ENCODE data around the gene RHOBTB1.
"Not testable (repeated sequence)": the region's sequence is repeated elsewhere in the genome, so short reads cannot be mapped to it uniquely, and the experiment has no call there.

The RHOBTB1 gene

DNA sequence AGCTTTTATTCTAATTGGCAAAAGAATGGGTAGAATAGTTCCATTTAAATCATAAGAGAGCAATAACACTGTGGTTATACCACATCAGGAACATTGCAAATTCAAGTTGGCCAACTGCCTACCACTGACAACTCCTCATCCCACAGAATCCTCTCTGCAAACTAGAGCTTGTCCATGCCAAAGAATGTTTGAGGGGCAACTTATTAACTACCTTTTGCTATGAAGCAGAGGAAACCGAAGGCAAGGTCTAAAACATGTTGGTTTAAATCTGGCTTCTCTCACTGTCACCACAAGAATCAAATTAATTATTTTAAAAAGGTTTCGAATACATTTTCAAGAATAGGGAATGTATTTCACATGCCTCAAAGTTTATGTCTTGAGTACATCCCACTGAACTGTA lies 36.0 kb downstream of the RHOBTB1 start:
- TF ChIP-seq, protein P1, sequence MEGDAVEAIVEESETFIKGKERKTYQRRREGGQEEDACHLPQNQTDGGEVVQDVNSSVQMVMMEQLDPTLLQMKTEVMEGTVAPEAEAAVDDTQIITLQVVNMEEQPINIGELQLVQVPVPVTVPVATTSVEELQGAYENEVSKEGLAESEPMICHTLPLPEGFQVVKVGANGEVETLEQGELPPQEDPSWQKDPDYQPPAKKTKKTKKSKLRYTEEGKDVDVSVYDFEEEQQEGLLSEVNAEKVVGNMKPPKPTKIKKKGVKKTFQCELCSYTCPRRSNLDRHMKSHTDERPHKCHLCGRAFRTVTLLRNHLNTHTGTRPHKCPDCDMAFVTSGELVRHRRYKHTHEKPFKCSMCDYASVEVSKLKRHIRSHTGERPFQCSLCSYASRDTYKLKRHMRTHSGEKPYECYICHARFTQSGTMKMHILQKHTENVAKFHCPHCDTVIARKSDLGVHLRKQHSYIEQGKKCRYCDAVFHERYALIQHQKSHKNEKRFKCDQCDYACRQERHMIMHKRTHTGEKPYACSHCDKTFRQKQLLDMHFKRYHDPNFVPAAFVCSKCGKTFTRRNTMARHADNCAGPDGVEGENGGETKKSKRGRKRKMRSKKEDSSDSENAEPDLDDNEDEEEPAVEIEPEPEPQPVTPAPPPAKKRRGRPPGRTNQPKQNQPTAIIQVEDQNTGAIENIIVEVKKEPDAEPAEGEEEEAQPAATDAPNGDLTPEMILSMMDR (IDR thresholded peaks at IDR 0.05; ENCODE audit: low read length): no peak
- no peak for TF ChIP-seq EZH2 (IDR thresholded peaks at IDR 0.05; ENCODE audit: borderline replicate concordance, low read length)
- Histone ChIP-seq H3K36me3 (ENCODE audit: insufficient read depth, low read length) (no peaks in the 10 kb centered on the region), H3F3A (ENCODE audit: insufficient read depth, low read length) (no peaks in the 10 kb centered on the region), H3K4me1 (ENCODE audit: insufficient read depth, low read length, severe bottlenecking) (no peaks in the 10 kb centered on the region), H3K4me3 (ENCODE audit: low read depth, low read length, poor library complexity, severe bottlenecking) (no peak overlapping the region), H3K4me2 (ENCODE audit: low read length) (no peak overlapping the region), H3K79me2 (ENCODE audit: insufficient read depth, low read length) (no peaks in the 10 kb centered on the region), H3K27me3 (ENCODE audit: insufficient read depth, low read length) (no peaks in the 10 kb centered on the region; the same call in 1 of the 2 replicates), H2AFZ (ENCODE audit: low read length) (no peak overlapping the region), H4K20me1 (ENCODE audit: insufficient read depth, low read length) (no peaks in the 10 kb centered on the region), H3K9me2 (ENCODE audit: low read depth, low read length) (no peaks in the 10 kb centered on the region), H3K9me3 (ENCODE audit: low read length) (no peaks in the 10 kb centered on the region), H3K9ac (ENCODE audit: low read length) (no peak overlapping the region), H3K27ac (ENCODE audit: low read depth, low read length, poor library complexity, severe bottlenecking) (no peak overlapping the region)

DNA sequence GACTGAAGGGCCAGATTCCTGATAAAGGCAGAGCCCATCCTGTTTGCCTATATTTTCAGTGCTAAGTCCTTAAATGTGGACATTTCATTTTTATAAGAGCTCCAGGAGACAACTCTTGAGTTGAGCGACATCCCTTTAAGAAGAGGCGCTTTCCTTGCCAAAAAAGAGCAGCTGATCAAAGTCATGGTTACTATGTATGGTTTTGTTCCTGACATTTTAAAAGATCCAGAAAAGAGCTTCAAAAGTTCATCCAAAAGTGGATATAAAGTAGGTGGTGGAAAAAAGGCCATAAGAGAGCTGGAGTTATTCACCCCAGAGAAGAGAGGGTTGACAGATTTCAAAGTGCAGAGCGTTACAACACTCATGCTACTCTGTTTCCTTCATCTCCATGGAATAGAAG lies 36.7 kb downstream of the RHOBTB1 start:
- Histone ChIP-seq H3K27me3 (ENCODE audit: insufficient read depth, low read length) (no peaks in the 10 kb centered on the region; the same call in 1 of the 2 replicates), H3K9me2 (ENCODE audit: low read depth, low read length) (no peaks in the 10 kb centered on the region), H3K9me3 (ENCODE audit: low read length) (no peaks in the 10 kb centered on the region), H4K20me1 (ENCODE audit: insufficient read depth, low read length) (no peaks in the 10 kb centered on the region), H3K9ac (ENCODE audit: low read length) (no peak overlapping the region), H3K36me3 (ENCODE audit: insufficient read depth, low read length) (no peaks in the 10 kb centered on the region), H3K4me2 (ENCODE audit: low read length) (no peak overlapping the region), H3K79me2 (ENCODE audit: insufficient read depth, low read length) (no peaks in the 10 kb centered on the region), H3F3A (ENCODE audit: insufficient read depth, low read length) (no peaks in the 10 kb centered on the region), H3K4me1 (ENCODE audit: insufficient read depth, low read length, severe bottlenecking) (no peaks in the 10 kb centered on the region), H2AFZ (ENCODE audit: low read length) (no peak overlapping the region), H3K4me3 (ENCODE audit: low read depth, low read length, poor library complexity, severe bottlenecking) (no peak overlapping the region), H3K27ac (ENCODE audit: low read depth, low read length, poor library complexity, severe bottlenecking) (no peak overlapping the region)
- no peak for TF ChIP-seq EZH2 (IDR thresholded peaks at IDR 0.05; ENCODE audit: borderline replicate concordance, low read length)
- TF ChIP-seq, protein P1 (IDR thresholded peaks at IDR 0.05; ENCODE audit: low read length): no peak

DNA sequence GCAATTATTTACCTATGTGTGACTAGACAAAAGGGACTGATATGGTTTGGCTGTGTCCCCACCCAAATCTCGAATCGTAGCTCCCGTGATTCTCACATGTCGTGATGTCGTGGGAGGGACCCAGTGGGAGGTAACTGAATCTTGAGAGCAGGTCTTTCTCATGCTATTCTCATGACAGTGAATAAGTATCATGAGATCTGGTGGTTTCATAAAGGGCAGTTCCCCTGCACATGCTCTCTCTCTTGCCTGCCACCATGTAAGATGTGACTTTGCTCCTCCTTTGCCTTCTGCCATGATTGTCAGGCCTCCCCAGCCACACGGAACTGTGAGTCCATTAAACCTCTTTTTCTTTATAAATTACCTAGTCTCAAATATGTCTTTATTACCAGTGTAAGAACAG lies 37.2 kb downstream of the RHOBTB1 start:
- not testable (repeated sequence) for H3F3A ChIP-seq (ENCODE audit: insufficient read depth, low read length); H3K4me2 ChIP-seq (ENCODE audit: low read length); H3K36me3 ChIP-seq (ENCODE audit: insufficient read depth, low read length); H3K9ac ChIP-seq (ENCODE audit: low read length); H3K9me3 ChIP-seq (ENCODE audit: low read length); H3K27me3 ChIP-seq (ENCODE audit: insufficient read depth, low read length); H3K27ac ChIP-seq (ENCODE audit: low read depth, low read length, poor library complexity, severe bottlenecking); H3K9me2 ChIP-seq (ENCODE audit: low read depth, low read length); H3K79me2 ChIP-seq (ENCODE audit: insufficient read depth, low read length); H2AFZ ChIP-seq (ENCODE audit: low read length); H3K4me3 ChIP-seq (ENCODE audit: low read depth, low read length, poor library complexity, severe bottlenecking); H4K20me1 ChIP-seq (ENCODE audit: insufficient read depth, low read length); H3K4me1 ChIP-seq (ENCODE audit: insufficient read depth, low read length, severe bottlenecking)

DNA sequence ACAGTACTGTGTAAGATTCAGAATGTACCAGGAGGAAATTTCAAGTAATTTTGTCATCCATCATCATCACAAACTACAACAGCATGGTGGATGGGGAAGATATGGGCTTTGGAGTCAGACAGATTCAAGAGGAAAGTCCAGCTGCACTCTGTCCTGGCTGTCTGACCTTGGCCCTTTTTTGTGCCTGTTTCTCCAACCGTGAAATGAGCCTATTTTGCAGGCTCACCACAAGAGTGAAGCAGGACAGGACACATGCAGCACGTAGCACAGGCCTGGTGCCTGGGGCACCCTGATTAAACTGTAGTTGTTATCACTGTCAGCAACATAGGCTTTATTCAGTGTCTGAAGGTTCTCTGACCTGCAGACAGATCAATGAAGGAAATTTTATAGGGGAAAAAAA lies 37.6 kb downstream of the RHOBTB1 start:
- Histone ChIP-seq H3K79me2 (ENCODE audit: insufficient read depth, low read length) (no peaks in the 10 kb centered on the region), H3K9me2 (ENCODE audit: low read depth, low read length) (no peaks in the 10 kb centered on the region), H3K27ac (ENCODE audit: low read depth, low read length, poor library complexity, severe bottlenecking) (no peak overlapping the region), H3K4me1 (ENCODE audit: insufficient read depth, low read length, severe bottlenecking) (no peaks in the 10 kb centered on the region), H3K4me3 (ENCODE audit: low read depth, low read length, poor library complexity, severe bottlenecking) (no peak overlapping the region), H4K20me1 (ENCODE audit: insufficient read depth, low read length) (no peaks in the 10 kb centered on the region), H3K36me3 (ENCODE audit: insufficient read depth, low read length) (no peaks in the 10 kb centered on the region), H3K9me3 (ENCODE audit: low read length) (no peaks in the 10 kb centered on the region), H3K27me3 (ENCODE audit: insufficient read depth, low read length) (no peaks in the 10 kb centered on the region; the same call in 1 of the 2 replicates), H3F3A (ENCODE audit: insufficient read depth, low read length) (no peaks in the 10 kb centered on the region), H3K4me2 (ENCODE audit: low read length) (no peak overlapping the region), H3K9ac (ENCODE audit: low read length) (no peak overlapping the region), H2AFZ (ENCODE audit: low read length) (no peak overlapping the region)
- no peak for TF ChIP-seq EZH2 (IDR thresholded peaks at IDR 0.05; ENCODE audit: borderline replicate concordance, low read length)
- TF ChIP-seq, protein P1 (IDR thresholded peaks at IDR 0.05; ENCODE audit: low read length): no peak

Measured in OCI-LY1 (cell line).